A673 (cell line): ENCODE results near the gene ITPKB. TPM values are rescaled to one million over a fixed set of nuclear protein-coding genes. Genes with fewer than 3 reads are reported as not detected.

Source experiments
- BruUV-seq: library from RNA; stranded (reverse); fragments of 400-500 nt; replicated peaks from 2 replicates; lab custom pipeline; 2021; lab: Mats Ljungman, UMichigan
- CTCF ChIA-PET: fragments of 300-600 bp; sonication (Branson Sonifier 250); formaldehyde crosslinking; loops from one replicate; lab custom pipeline; 2022; ENCODE audit warnings: antibody characterized with exemption; lab: Charles Lee
- POLR2A ChIA-PET: fragments of 300-600 bp; sonication (Branson Sonifier 250); formaldehyde crosslinking; loops from one replicate; lab custom pipeline; 2022; ENCODE audit warnings: antibody characterized with exemption; ENCODE audit not compliant: low non-redundant PET; lab: Charles Lee
- DNase-seq: peaks from one replicate; pipeline ENCODE4 v3.0.0-alpha.2; 2015; ENCODE audit warnings: low spot score
- H3K27ac ChIP-seq: fragments of 200-600 bp; sonication (generic); 2 replicates; pipeline ENCODE4 v1.5.1; 2016; ENCODE audit warnings: mixed run types, low read depth, mild to moderate bottlenecking, mixed read lengths, antibody characterized with exemption, low read length; ENCODE audit not compliant: poor library complexity, severe bottlenecking
- H3K27me3 ChIP-seq: fragments of 200-600 bp; sonication (generic); replicated peaks from 2 replicates; pipeline ENCODE4 v1.6.1; 2017; ENCODE audit warnings: mixed run types, low read depth, mild to moderate bottlenecking, mixed read lengths, antibody characterized with exemption, low read length; ENCODE audit not compliant: insufficient read depth, poor library complexity
- H3K36me3 ChIP-seq: fragments of 200-600 bp; sonication (generic); 2 replicates; pipeline ENCODE4 v1.6.1; 2016; ENCODE audit warnings: mixed run types, mild to moderate bottlenecking, mixed read lengths, antibody characterized with exemption, low read length; ENCODE audit not compliant: insufficient read depth, poor library complexity, severe bottlenecking
- H3K4me1 ChIP-seq: fragments of 200-600 bp; sonication (generic); 2 replicates; pipeline ENCODE4 v1.6.1; 2017; ENCODE audit warnings: mixed run types, mild to moderate bottlenecking, mixed read lengths, antibody characterized with exemption, low read length; ENCODE audit not compliant: insufficient read depth, poor library complexity, severe bottlenecking
- H3K4me3 ChIP-seq: fragments of 200-600 bp; sonication (generic); 2 replicates; pipeline ENCODE4 v1.5.1; 2016; ENCODE audit warnings: low read depth, mixed run types, mild to moderate bottlenecking, mixed read lengths, low read length; ENCODE audit not compliant: poor library complexity, severe bottlenecking
- H3K9me3 ChIP-seq: fragments of 200-600 bp; sonication (generic); 2 replicates; pipeline ENCODE4 v1.6.1; 2016; ENCODE audit warnings: mixed run types, low read depth, mild to moderate bottlenecking, mixed read lengths, antibody characterized with exemption, low read length; ENCODE audit not compliant: poor library complexity, severe bottlenecking
- CTCF ChIP-seq: fragments of 300-800, 200-600 bp; sonication (generic); conservative IDR thresholded peaks from 2 replicates; pipeline ENCODE4 v1.5.1; 2017; ENCODE audit warnings: low read depth, mild to moderate bottlenecking, antibody characterized with exemption, low read length, moderate library complexity, mixed read lengths
- EZH2 ChIP-seq: fragments of 200-600 bp; sonication (generic); IDR thresholded peaks from 2 replicates; pipeline ENCODE4 v1.6.1; 2017; ENCODE audit warnings: borderline replicate concordance, low read depth, mild to moderate bottlenecking, mixed read lengths, antibody characterized with exemption, low read length; ENCODE audit not compliant: poor library complexity, severe bottlenecking
- intact Hi-C: fragments of 100-400 bp; cut with micrococcal nuclease; formaldehyde crosslinking; loops from one replicate; pipeline ENCODE4 v1.10.0; 2022; ENCODE audit not compliant: unreplicated experiment
- total RNA-seq: library from RNA; stranded (reverse); gene quantifications from 2 replicates; pipeline ENCODE4 v1.2.3, GENCODE V29; 2021

Gene ITPKB
- total RNA-seq, 1 experiment from 2014 or later: 14.1 TPM

GRCh38 chr1:226584164-226584563, 154.9 kb downstream of the ITPKB start:
- ChIA-PET CTCF (no interaction called here), POLR2A (no interaction called here)
- Histone ChIP-seq H3K4me1 (no peaks in the 10 kb centered on the region), H3K36me3 (no peaks in the 10 kb centered on the region), H3K27me3 (no peaks in the 10 kb centered on the region), H3K27ac (no peak overlapping the region), H3K9me3 (no peaks in the 10 kb centered on the region), H3K4me3 (no peak overlapping the region)
- no peak for TF ChIP-seq EZH2
- no peak for TF ChIP-seq CTCF
- DNase-seq: no peak
- intact Hi-C loops: no loop called here
- BruUV-seq: no TSS peak

GRCh38 chr1:226582966-226583365, 156.1 kb downstream of the ITPKB start:
- no peak for DNase-seq
- intact Hi-C loops: no loop called here
- Histone ChIP-seq H3K9me3 (no peaks in the 10 kb centered on the region), H3K27me3 (no peaks in the 10 kb centered on the region), H3K4me1 (no peaks in the 10 kb centered on the region), H3K36me3 (no peaks in the 10 kb centered on the region), H3K4me3 (no peak overlapping the region), H3K27ac (no peak overlapping the region)
- POLR2A ChIA-PET: no interaction called here
- CTCF ChIA-PET: no interaction called here
- BruUV-seq: no TSS peak
- TF ChIP-seq EZH2: no peak
- no peak for TF ChIP-seq CTCF

Other genes starting within 250 kb of the ITPKB start
- gene STUM, start 190.5 kb downstream of the ITPKB start, total RNA-seq: 0.04 and 0.54 TPM in 2 replicates
- 6.6 and 7.8 TPM in 2 replicates for gene PSEN2, start 131.3 kb upstream of the ITPKB start, total RNA-seq
- 7.7 and 10.0 TPM in 2 replicates for gene COQ8A, start 201.0 kb upstream of the ITPKB start, total RNA-seq